ENCODE results near the gene CCL27.

GRCh38 chr9:34675048-34675714 is 12.7 kb upstream of the CCL27 start:
- TF ChIP-seq CTCF (conservative IDR thresholded peaks at IDR 0.05 in 1 of 2, IDR thresholded peaks at IDR 0.05 in 1 of 2; ENCODE audit: low read depth in 1 of 2, low read length in 2 of 2) (peak; percentile 79 to 84), EZH2 (IDR thresholded peaks at IDR 0.05; ENCODE audit: low read length, missing control alignments) (no peak)

Measured in fibroblast of lung (primary cell).